Karpas-422 (cell line): ENCODE data around the gene LIPC. TPM values are rescaled to one million over a fixed set of nuclear protein-coding genes. Genes with fewer than 3 reads are reported as not detected.

Source experiments
- DNase-seq: peaks from one replicate; pipeline ENCODE4 v3.0.0-alpha.2; 2015
- H2AFZ ChIP-seq: fragments of 200-600 bp; sonication (generic); 2 replicates; pipeline ENCODE4 v1.6.1; 2014; ENCODE audit warnings: antibody characterized with exemption, low read length, mixed read lengths
- H3K27ac ChIP-seq: fragments of 200-600 bp; sonication (generic); 2 replicates; pipeline ENCODE4 v1.5.1; 2014; ENCODE audit warnings: mild to moderate bottlenecking, low read length, moderate library complexity
- H3K27me3 ChIP-seq: fragments of 200-600 bp; sonication (generic); 2 replicates; pipeline ENCODE4 v1.6.1; 2014; ENCODE audit warnings: low read length, mixed read lengths
- H3K36me3 ChIP-seq: fragments of 200-600 bp; sonication (generic); 2 replicates; pipeline ENCODE4 v1.6.1; 2014; ENCODE audit warnings: low read length, mixed read lengths; ENCODE audit not compliant: insufficient read depth
- H3K4me1 ChIP-seq: fragments of 200-600 bp; sonication (generic); 2 replicates; pipeline ENCODE4 v1.6.1; 2014; ENCODE audit warnings: mild to moderate bottlenecking, low read length, mixed read lengths
- H3K4me2 ChIP-seq: fragments of 200-600 bp; sonication (generic); 2 replicates; pipeline ENCODE4 v1.6.1; 2014; ENCODE audit warnings: low read length, low read depth, mild to moderate bottlenecking; ENCODE audit not compliant: poor library complexity, severe bottlenecking
- H3K4me3 ChIP-seq: fragments of 200-600 bp; sonication (generic); 2 replicates; pipeline ENCODE4 v1.5.1; 2014; ENCODE audit warnings: mild to moderate bottlenecking, antibody characterized with exemption, low read length, mixed read lengths
- H3K79me2 ChIP-seq: fragments of 200-600 bp; sonication (generic); 2 replicates; pipeline ENCODE4 v1.6.1; 2014; ENCODE audit warnings: mild to moderate bottlenecking, low read length, mixed read lengths
- H3K9ac ChIP-seq: fragments of 200-600 bp; sonication (generic); 2 replicates; pipeline ENCODE4 v1.6.0; 2014; ENCODE audit warnings: low read length
- H3K9me2 ChIP-seq: fragments of 200-600 bp; sonication (generic), shearing (Covaris generic); replicated peaks from 2 replicates; pipeline ENCODE4 v1.6.0; 2014; ENCODE audit warnings: mild to moderate bottlenecking, low read length, moderate library complexity; ENCODE audit not compliant: insufficient read depth
- H3K9me3 ChIP-seq: fragments of 300-700, 200-600 bp; sonication (generic); 2 replicates; pipeline ENCODE4 v1.6.1; 2014; ENCODE audit warnings: low read length, mixed read lengths
- H4K20me1 ChIP-seq: fragments of 200-600 bp; sonication (generic); 2 replicates; pipeline ENCODE4 v1.6.1; 2014; ENCODE audit warnings: mild to moderate bottlenecking, antibody characterized with exemption, low read length, low read depth; ENCODE audit not compliant: insufficient read depth
- total RNA-seq: library from RNA; depleted of rRNA; stranded (reverse); fragments of >200 nt; shearing (Covaris generic); gene quantifications from 2 replicates; pipeline ENCODE4 v1.2.3, GENCODE V29; 2014; ENCODE audit warnings: low replicate concordance

Gene LIPC
- total RNA-seq, 1 experiment from 2014 or later: not detected

DNA sequence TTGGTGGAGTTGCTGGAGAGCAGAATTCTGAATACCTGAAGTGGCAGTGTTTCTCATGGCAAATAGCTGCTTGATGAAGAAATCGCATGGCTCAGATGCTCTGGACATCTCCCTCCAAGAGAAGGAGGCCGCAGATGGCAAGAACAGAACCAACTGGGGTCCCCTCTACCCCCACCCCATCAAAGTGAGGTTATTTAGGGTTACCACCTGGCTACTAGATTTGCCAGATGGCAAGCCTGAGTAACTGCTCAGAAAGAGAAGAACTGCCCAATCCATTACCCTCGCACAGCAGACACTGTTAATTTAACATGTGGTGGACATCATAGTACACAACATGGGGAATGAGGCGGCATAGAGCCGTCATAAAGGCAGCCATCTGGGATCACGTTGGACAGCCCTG lies 30.5 kb upstream of the LIPC start:
- no peaks in the 10 kb centered on the region for H3K36me3 ChIP-seq
- no peak overlapping the region for H3K4me3 ChIP-seq
- no peaks in the 10 kb centered on the region for H4K20me1 ChIP-seq
- H3K9me2 ChIP-seq: no peaks in the 10 kb centered on the region
- H3K79me2 ChIP-seq: no peaks in the 10 kb centered on the region
- H3K9me3 ChIP-seq: no peaks in the 10 kb centered on the region
- H2AFZ ChIP-seq: no peak overlapping the region
- no peak overlapping the region for H3K9ac ChIP-seq
- no peaks in the 10 kb centered on the region for H3K4me1 ChIP-seq
- no peaks in the 10 kb centered on the region for H3K27me3 ChIP-seq
- DNase-seq: no peak
- no peak overlapping the region for H3K27ac ChIP-seq
- H3K4me2 ChIP-seq: no peak overlapping the region

DNA sequence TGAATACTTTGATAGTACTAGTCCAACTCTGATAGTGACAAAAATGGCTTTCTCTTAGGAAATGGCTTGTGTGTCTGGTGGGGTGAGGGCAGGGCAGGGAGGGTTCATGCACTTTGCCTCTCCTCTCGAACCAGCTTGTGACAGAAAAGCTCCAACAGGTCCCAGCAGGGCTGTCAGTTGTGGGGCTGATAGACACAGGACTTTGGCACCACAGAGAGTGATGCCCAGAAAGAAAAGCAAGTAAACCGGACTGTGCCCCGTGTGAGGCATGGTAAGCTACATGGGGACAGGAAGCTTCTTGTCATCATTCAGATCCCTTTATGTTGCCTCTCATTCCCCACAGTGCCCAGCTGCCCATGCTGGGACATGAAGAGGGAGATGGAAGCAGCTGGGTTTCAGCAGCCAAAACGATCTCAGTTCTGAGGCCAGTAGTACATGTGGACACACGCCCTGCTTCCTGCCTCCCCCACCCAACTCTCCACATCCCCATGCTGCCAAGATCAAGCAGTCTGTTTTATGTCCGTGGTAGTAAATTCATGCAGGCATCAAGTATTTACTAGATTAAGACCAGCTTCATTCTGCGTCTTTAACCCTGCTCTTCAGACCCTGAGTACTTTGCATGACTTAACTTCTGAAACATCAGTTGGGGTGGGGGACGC lies 29.7 kb upstream of the LIPC start:
- Histone ChIP-seq H3K4me3 (no peak overlapping the region), H3K4me2 (no peak overlapping the region), H3K36me3 (no peaks in the 10 kb centered on the region), H3K27ac (no peak overlapping the region), H3K79me2 (no peaks in the 10 kb centered on the region), H3K4me1 (no peaks in the 10 kb centered on the region), H2AFZ (no peak overlapping the region), H3K27me3 (no peaks in the 10 kb centered on the region), H3K9me3 (no peaks in the 10 kb centered on the region), H3K9me2 (no peaks in the 10 kb centered on the region), H3K9ac (no peak overlapping the region), H4K20me1 (no peaks in the 10 kb centered on the region)
- DNase-seq: no peak

DNA sequence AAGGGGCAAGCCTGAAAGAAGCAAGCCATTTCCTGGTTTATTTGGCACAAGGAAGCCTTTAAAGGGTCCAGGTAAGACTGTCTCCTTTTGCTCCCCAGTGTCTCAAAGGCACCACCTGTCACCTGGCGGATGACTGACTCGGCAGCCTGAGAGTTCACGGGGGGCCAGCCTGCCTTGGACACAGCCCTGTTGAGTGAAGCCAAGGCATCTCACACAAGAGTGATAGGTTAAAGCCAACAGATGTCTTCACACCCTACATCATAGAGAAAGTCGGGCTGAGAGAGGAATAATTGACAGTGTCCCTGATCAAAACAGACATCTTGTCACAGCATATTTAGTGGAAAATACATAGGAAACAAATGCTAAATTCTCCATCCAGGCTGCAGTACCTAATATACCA lies 28.2 kb upstream of the LIPC start:
- Histone ChIP-seq H2AFZ (no peak overlapping the region), H3K27ac (no peak overlapping the region), H3K9me3 (no peaks in the 10 kb centered on the region), H3K9me2 (no peaks in the 10 kb centered on the region), H3K4me3 (no peak overlapping the region), H4K20me1 (no peaks in the 10 kb centered on the region), H3K36me3 (no peaks in the 10 kb centered on the region), H3K79me2 (no peaks in the 10 kb centered on the region), H3K9ac (no peak overlapping the region), H3K4me2 (no peak overlapping the region), H3K27me3 (no peaks in the 10 kb centered on the region), H3K4me1 (no peaks in the 10 kb centered on the region)
- no peak for DNase-seq

DNA sequence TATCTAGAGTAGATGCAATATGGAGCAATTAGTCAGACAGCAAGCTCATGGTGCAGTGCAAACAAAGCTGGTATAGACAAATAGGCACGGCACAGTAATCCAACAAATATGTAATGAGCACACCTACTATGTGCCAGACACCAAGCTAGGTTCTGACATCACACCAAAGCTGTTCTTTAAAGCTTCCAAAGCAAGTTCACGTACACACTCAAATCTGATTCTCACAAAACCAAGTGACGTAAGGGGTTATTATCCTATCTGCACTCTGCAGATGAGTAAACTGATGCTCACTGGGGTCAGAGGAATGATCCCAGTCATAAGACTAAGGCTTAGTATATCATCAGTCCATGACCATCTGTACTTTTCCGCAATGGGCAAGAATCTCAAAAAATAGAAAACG lies 27.8 kb upstream of the LIPC start:
- DNase-seq: no peak
- no peaks in the 10 kb centered on the region for H4K20me1 ChIP-seq
- no peak overlapping the region for H3K4me3 ChIP-seq
- no peaks in the 10 kb centered on the region for H3K9me2 ChIP-seq
- no peaks in the 10 kb centered on the region for H3K27me3 ChIP-seq
- H3K4me2 ChIP-seq: no peak overlapping the region
- H3K9ac ChIP-seq: no peak overlapping the region
- no peak overlapping the region for H2AFZ ChIP-seq
- no peaks in the 10 kb centered on the region for H3K36me3 ChIP-seq
- H3K79me2 ChIP-seq: no peaks in the 10 kb centered on the region
- H3K27ac ChIP-seq: no peak overlapping the region
- H3K9me3 ChIP-seq: no peaks in the 10 kb centered on the region
- no peaks in the 10 kb centered on the region for H3K4me1 ChIP-seq

DNA sequence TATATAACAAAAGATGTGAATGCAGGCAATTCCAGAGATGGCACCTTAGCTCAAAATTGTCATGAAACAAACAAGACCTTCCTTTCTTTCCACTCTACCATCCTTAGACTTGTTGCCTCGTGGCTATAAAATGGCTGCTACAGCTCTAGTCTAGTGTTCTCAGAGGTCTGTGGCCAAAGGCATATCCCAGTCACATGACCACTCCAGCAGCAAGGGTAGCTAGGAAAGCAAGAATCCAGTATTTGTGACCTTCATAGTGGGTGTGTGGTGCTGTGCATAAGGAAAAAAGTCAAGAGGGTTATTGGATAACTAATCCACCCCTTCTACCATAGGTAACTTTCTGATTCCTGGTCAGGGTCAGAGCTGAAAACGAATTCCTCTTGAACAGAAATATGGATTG lies 27.1 kb upstream of the LIPC start:
- no peak overlapping the region for H3K4me3 ChIP-seq
- no peak overlapping the region for H3K27ac ChIP-seq
- H3K4me2 ChIP-seq: no peak overlapping the region
- no peaks in the 10 kb centered on the region for H3K79me2 ChIP-seq
- no peaks in the 10 kb centered on the region for H3K36me3 ChIP-seq
- H3K27me3 ChIP-seq: no peaks in the 10 kb centered on the region
- DNase-seq: no peak
- H2AFZ ChIP-seq: no peak overlapping the region
- no peaks in the 10 kb centered on the region for H4K20me1 ChIP-seq
- no peaks in the 10 kb centered on the region for H3K9me3 ChIP-seq
- no peak overlapping the region for H3K9ac ChIP-seq
- no peaks in the 10 kb centered on the region for H3K9me2 ChIP-seq
- no peaks in the 10 kb centered on the region; the same call in 1 of the 2 replicates for H3K4me1 ChIP-seq

DNA sequence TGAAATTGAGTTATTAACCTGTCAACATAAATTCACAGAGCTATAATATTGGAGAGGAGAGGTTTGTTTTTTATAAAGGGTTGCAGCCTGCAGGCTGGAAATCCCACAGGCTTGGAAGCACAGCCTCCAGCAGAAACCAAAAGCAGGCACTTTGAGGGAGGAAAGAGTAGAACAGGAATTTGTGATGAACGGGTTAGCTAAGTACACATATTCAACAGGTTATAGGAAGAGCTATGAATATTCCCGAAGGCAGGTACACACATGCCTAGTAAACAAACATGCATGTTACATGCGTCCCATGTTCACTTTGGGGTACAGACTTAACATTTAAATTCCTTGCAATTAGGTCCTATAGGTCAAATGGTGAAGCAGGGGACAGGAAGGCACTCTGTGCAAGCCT lies 25.9 kb upstream of the LIPC start:
- H3K9me3 ChIP-seq: no peaks in the 10 kb centered on the region
- no peak overlapping the region for H2AFZ ChIP-seq
- H4K20me1 ChIP-seq: no peaks in the 10 kb centered on the region
- no peak overlapping the region for H3K4me2 ChIP-seq
- H3K27ac ChIP-seq: no peak overlapping the region
- no peaks in the 10 kb centered on the region for H3K9me2 ChIP-seq
- peaks cover 4% of the 10 kb centered on the region; the same call in 1 of the 2 replicates for H3K4me1 ChIP-seq
- H3K79me2 ChIP-seq: no peaks in the 10 kb centered on the region
- H3K4me3 ChIP-seq: no peak overlapping the region
- no peaks in the 10 kb centered on the region for H3K27me3 ChIP-seq
- no peak for DNase-seq
- no peaks in the 10 kb centered on the region for H3K36me3 ChIP-seq
- no peak overlapping the region for H3K9ac ChIP-seq

DNA sequence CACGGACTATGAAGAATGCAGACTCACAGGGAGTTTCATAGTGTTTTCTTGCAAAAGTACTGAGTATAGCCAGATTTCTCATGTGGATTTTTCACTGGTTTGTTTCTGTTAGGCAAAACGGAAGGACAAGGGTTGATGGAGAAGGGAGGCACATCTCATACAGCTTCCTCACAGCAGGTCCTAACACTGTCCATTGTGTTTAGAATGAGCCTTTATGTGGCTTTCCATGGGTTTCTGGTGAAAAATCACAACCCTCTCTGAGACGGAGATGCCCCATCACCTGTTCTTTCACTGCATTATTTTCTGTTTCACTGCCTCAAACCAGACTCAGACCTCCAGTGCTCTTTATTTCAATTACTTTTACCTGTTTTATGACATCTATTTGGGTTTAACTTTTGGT lies 25.0 kb upstream of the LIPC start:
- Histone ChIP-seq H2AFZ (no peak overlapping the region), H3K27ac (no peak overlapping the region), H3K4me2 (no peak overlapping the region), H3K79me2 (no peaks in the 10 kb centered on the region), H3K9me3 (no peaks in the 10 kb centered on the region), H3K36me3 (no peaks in the 10 kb centered on the region), H3K9ac (no peak overlapping the region), H3K4me3 (no peak overlapping the region), H3K9me2 (no peaks in the 10 kb centered on the region), H4K20me1 (no peaks in the 10 kb centered on the region), H3K4me1 (peaks cover 4% of the 10 kb centered on the region; the same call in 1 of the 2 replicates), H3K27me3 (peaks cover 2% of the 10 kb centered on the region; the same call in 1 of the 2 replicates)
- no peak for DNase-seq

DNA sequence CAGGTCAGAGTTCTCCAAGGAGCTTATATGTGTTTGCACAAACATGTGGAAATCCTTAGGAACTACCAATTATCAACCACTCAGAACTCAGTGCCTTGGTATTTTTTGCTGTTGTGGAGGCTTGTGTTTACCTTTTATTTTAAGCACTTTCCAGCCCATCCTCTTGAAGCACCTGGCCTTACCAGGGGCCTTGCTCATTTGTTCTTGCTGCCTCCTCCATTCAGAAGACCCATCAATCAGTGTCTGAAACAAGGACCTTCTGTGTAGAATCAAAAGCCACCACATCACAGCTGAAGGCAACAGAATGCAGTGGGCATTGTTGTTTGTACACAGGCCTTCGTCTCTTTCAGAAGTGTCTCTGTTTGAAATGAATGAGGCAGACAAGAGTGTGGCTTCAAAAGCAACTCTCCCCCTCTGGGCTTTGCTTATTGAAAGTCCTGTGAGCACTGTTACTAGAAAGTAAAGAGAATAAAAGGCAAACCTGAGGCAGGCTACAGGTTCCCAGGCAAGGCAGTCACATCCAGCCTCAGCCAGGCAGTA lies 24.5 kb upstream of the LIPC start:
- H4K20me1 ChIP-seq: no peaks in the 10 kb centered on the region
- H3K4me3 ChIP-seq: no peak overlapping the region
- H2AFZ ChIP-seq: no peak overlapping the region
- no peaks in the 10 kb centered on the region for H3K36me3 ChIP-seq
- H3K27ac ChIP-seq: no peak overlapping the region
- no peak overlapping the region for H3K9ac ChIP-seq
- no peaks in the 10 kb centered on the region for H3K9me2 ChIP-seq
- H3K4me2 ChIP-seq: no peak overlapping the region
- no peaks in the 10 kb centered on the region for H3K9me3 ChIP-seq
- DNase-seq: no peak
- H3K4me1 ChIP-seq: peaks cover 4% of the 10 kb centered on the region; the same call in 1 of the 2 replicates
- no peaks in the 10 kb centered on the region for H3K79me2 ChIP-seq
- peaks cover 2% of the 10 kb centered on the region; the same call in 1 of the 2 replicates for H3K27me3 ChIP-seq
